Skeletal muscle cell (primary cell): ENCODE data around the gene GPC6.
"Not testable (repeated sequence)": the region's sequence is repeated elsewhere in the genome, so short reads cannot be mapped to it uniquely, and the experiment has no call there.

Experiments
- DNase-seq: peaks from one replicate; pipeline ENCODE4 v3.0.0-alpha.2; 2010; ENCODE audit warnings: low read depth
- H3K4me3 ChIP-seq: 2 replicates; pipeline ENCODE4 v1.5.1; 2011; ENCODE audit warnings: low read depth, mild to moderate bottlenecking, control low read depth, low read length, moderate library complexity

GPC6 gene

DNA sequence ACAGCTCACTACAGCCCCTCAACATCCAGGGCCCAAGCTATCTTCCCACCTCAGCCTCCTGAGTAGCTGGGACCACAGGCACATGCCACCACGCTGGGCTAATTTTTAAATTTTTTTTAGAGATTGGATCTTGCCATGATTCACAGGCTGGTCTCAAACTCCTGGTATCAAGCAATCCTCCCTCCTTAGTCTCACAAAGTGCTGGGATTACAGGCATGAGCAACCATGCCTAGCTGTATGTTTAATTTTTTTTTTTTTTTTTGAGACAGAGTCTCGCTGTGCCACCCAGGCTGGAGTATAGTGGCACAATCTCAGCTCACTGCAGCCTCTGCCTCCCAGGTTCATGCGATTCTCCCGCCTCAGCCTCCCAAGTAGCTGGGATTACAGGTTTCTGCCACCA lies 983.3 kb downstream of the GPC6 start:
- DNase-seq, H3K4me3 ChIP-seq: not testable (repeated sequence)

DNA sequence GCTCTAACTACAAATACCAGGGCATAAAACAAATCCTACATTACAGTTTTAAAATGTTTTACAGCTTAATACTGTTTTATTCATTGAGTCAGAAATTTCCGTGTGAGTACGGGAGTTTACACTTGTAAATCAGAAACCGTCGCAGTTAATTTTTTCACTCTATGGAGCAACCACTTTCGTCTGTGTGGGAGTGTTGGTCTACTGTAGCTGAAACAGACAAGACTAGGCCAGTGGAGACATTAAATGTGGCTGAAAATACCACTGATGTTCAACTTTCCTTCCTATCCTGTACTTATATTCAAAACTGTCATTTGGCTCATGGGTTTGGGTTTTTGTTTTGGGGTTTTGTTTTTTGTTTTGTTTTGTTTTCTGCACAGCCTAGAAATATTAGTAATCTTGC lies 984.2 kb downstream of the GPC6 start:
- H3K4me3 ChIP-seq = no peak overlapping the region
- no peak for DNase-seq

DNA sequence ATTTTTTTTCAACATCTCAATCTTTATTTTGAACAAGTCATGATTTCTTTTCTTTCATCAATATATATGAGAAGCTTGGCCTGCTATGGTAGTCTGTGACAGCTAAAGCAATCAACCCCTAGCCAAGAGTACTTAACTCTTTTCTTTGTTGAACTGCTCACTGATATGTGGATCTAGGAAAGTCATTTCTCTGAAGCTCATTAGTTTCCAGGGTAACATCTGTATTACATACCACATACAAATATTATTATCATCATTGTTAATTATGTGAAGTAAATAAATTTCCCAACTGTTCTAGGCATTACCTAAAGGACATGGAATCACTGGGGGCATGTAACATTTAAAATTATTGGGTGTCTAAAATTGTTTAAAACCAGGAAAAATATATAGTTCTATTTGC lies 985.6 kb downstream of the GPC6 start:
- DNase-seq = no peak
- H3K4me3 ChIP-seq = no peak overlapping the region

DNA sequence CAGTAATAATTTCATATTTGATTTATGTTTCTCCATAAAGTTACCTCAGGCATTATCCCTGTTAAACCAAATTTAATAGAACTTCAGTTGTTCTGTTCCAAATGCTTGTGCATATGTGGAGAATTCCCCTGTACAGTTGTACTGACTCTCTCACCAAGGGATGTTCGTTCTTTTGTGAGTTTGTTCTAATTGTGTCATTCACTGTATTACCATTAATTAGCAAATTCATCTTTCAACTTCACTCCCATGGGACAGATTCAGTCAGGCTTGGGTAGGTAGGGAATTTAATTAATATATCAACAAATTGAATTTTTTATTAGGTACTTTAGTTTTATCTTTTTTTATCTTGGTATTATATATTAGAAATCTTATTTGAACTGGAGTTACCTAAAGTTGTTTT lies 987.5 kb downstream of the GPC6 start:
- no peak overlapping the region for H3K4me3 ChIP-seq
- DNase-seq = no peak

DNA sequence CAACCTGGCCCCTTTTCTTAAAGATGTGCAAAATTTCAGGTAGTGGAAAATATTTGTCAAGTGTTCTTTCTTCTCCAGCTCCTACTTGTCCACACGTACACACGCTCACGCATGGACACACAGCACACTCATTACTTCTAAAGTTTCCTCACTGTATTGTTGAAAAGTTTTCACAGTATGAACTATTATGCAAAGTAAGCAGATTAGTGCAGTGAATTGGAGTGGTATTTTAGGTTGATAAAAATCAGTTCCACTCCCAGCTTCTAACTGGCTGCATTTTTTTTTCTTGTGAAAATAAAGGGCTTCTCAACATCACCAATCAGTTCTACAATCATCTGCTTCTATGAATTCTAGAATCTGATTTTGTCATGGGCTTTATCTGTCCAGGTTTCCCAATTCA lies 988.4 kb downstream of the GPC6 start:
- DNase-seq = no peak
- H3K4me3 ChIP-seq = no peak overlapping the region

DNA sequence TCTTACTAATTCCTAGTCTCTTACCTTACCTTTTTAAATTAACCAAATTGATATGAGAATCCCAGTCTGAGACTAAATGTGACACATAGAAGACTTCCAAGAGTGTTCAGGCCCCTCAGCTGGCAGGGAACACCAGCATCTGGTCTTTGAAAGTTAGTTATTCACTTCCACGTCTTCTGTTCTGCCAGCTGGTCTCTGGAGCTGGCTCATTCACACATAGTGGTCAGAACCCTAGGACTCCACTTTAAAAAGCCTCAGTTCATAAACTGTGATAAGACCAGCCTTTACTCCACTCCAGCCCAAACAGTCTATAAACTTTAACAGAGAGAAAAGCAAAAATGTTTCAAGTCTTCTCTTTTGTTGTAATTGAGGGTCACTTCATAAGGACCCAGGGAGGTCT lies 989.9 kb downstream of the GPC6 start:
- no peak overlapping the region for H3K4me3 ChIP-seq
- DNase-seq = no peak

DNA sequence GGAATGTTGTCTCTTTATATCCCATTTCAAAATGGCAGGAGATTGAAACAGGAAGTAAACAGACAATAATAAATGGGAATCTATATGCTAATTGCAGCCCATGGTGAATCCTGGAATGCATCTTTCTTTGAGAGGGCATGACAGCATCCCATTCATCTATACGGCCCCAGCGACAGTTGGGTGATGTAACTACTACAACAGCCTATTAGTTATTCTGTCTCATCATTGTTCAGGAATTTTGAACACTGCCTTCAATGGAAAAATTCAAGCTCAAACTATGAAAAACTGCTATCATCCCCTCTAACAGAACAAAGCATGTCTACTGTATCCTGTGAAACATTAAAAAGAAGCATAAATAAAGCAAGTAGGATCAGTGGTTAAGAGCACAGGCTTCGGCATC lies 990.8 kb downstream of the GPC6 start:
- no peak for DNase-seq

DNA sequence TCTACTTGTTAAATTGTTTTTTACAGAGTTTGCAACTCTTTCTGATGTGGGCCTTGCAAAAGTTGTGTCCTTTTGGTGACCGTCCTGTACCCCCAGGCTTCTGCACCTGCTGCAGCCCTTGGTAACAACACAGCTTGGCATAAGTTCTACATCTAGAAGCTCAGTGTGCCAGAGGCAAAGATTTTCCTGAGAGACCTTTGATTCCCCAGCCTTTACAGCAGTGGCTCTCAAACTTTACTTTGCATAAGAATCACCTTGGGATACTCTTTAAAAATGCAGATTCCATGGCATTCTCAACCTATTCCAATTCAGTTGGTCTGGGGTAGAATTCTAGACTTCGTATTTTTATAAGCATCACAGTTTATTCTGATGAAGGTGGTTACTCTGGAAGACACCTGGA lies 991.9 kb downstream of the GPC6 start:
- no peak overlapping the region for H3K4me3 ChIP-seq
- no peak for DNase-seq

More for the DNA sequence above, 990.8 kb downstream of the GPC6 start:
- H3K4me3 ChIP-seq = no peak overlapping the region

DNA sequence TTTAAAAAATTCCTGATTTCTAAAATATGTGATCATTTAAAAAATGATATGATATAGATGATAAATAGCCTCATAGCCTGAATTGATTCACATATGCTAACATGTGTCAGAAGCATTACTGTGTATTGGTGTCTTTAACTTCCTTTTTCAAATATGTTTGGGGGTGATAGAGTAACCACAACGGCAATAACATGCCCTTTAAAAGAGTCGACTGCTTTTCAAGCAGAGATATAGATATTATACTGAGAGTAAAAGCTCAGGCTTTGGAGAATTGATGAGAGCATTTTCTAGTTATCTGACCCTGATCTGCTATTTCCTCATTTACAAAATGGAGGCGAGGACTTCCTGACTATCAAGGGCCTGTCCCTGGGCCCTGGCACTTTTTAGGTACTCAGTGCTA lies 992.3 kb downstream of the GPC6 start:
- no peak overlapping the region for H3K4me3 ChIP-seq
- DNase-seq = no peak

DNA sequence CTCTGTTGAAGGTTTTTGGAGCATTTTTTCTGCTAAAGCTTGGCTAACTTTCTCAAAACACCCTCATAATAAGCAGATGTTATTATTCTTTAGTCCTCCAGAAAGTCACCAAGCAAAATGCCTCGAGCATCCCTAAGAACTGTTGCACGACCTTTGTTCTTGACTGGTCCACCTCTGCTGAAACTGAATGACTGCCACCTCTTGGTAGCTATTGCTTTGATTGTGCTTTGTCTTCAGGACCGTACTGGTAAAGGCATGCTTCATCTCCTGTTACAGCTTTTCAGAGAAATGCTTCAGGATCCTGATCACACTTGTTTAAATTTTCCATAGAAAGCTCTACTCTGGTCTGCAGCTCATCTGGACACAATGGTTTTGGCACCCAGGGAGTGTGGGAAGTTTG lies 998.1 kb downstream of the GPC6 start:
- H3K4me3 ChIP-seq = no peak overlapping the region
- DNase-seq = no peak

DNA sequence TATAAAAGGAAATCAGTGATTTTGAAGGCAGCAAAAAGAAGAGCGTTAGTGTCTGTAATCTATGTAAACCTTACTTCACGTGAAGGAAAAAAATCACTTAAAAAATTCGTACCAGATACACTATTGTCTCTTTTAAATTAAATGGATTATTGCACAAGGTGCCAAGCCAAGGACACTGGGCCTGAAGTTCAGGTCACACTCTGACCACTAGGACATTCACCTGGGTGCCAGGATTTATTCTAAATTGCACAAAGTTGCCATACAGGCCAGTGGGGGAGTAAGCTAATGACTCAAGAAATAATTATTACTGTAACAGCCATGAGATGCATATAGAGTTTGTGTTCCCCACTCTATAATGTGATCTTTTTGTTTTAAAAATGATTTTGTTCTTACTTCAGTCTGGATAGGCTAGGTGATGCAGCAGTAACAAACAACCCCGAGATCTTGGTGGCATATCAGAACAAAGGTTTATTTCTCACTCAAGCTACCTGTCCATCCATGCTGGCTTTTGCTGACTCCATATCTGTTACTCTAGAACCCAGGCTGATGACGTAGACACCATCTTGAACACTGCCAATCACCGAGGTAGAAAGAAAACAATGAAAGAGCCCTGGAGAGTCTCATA lies 1000.8 kb downstream of the GPC6 start:
- no peak for DNase-seq
- H3K4me3 ChIP-seq = no peak overlapping the region

DNA sequence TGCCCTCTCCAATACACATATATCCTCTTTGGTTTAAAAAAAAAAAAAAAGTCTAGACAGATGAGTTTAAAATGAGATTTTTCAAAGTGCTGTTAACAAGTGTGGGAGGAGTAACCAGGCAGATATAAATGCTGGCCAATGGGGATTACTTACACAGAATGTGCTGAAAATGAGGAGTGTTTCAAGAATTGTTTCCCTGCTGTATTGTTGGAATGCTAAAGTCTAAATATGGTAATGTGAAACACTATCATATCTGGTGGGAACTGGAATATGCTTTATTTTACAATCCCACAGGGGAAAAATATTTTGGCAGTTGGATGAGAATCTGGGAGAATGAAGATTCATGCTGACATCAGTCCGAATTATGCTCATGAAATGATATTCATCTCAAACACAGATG lies 1002.2 kb downstream of the GPC6 start:
- no peak overlapping the region for H3K4me3 ChIP-seq
- no peak for DNase-seq

DNA sequence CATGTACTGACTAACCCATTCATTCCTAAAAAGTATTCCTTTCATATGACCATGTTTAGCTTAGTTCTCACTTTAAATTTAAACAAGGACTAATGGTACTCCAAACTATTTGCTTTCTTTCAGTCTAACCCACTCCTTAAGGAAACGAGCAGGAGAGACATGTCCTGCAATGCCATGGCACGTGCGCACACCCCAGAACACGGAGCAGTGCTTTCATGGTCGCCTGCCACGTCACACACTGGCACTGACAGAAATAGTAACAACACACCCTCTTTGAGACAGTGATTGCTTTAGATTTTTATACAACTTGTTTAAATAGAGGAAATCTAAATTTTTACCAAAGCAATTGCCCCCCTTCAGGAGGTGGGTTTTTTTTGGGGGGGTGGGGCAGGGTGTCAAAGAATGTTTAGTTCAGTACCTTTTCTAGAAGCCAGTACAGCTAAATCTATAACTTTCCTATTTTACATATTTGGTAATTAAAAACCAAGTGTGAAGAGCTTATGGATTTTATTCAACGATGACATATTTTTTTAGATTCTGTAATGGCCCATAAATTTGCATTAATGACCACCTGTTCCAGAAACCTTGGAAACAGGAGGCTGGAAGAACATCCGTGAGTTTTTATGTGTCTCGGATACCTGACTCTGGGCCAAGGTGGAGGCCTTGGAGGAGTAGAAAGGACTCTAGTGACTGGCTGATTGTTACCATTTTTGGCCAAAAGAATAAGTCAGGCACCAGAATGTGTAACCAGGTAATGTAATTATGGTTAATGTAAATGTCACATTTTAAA lies 1005.7 kb downstream of the GPC6 start:
- H3K4me3 ChIP-seq = no peak overlapping the region
- no peak for DNase-seq

DNA sequence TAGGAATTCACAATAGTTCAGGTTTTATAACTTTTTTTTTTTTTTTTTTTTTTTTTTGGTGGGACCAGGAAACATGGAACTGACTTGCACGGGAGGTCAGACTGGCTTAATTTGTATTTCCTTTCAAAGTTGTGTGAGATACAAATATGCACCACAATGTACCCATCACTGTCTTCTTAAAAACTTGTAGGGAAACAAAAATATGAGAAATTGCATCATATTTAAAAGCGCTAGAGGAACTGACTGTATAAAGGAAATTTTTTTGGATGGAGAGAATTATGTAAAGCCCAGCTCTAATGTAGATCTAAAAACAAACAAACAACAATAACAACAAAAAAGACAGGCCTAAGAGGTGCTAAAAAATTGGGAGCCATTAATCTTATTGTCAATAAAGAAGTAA lies 1006.3 kb downstream of the GPC6 start:
- no peak overlapping the region for H3K4me3 ChIP-seq
- no peak for DNase-seq

DNA sequence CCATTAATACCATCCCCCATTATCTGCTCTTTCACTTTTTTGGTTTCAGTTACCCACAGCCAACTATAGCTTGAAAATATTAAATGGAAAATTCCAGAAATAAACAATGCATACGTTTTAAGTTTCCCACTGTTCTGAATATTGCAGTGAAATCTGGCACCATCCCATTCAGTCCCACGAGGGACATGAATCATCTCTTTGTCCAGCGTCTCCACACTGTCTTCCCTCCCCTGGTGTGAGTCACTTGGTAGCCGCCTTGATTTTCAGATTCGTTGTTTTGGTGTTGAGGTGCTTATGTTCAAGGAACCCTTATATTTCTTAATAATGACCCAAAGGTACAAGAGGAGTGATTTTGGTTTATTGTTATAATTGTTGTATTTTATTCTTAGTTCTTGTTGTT lies 1006.8 kb downstream of the GPC6 start:
- peak; percentile 95 for DNase-seq
- no peak overlapping the region for H3K4me3 ChIP-seq

DNA sequence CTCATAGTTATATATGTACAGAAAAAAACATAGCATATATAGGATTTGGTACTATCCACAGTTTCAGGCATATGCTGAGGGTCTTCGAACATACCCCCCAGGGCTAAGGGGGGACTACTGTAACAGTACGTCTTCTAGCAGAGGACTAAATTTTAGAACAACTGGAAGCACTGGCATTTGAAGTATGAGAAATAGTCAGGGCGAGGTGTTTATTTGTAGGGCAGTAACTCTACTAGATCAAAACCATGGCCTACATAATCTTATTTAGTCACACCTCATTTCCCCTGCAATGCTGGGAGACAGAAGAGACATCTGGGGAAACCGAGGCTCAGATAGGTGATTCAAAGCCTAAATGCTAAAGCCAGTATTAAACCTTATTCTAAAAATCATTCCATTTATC lies 1007.2 kb downstream of the GPC6 start:
- no peak for DNase-seq
- no peak overlapping the region for H3K4me3 ChIP-seq

DNA sequence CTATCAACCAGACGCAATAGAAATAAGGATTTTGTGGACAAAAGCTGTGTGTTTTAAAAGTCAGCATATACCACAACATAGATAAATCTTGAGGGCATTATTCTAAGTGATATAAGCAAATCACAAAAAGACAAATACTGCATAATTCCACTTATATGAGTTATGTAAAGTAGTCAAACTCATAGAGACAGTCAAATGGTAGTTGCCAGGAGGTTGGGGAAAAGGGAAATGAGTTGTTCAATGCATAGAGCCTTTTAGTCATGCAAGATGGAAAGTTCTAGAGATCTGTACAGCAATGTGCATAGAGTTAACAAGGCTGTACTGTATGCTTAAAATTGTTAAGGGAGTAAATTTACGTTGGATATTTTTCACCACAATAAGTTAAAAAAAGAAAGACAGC lies 1008.1 kb downstream of the GPC6 start:
- no peak overlapping the region for H3K4me3 ChIP-seq
- no peak for DNase-seq

DNA sequence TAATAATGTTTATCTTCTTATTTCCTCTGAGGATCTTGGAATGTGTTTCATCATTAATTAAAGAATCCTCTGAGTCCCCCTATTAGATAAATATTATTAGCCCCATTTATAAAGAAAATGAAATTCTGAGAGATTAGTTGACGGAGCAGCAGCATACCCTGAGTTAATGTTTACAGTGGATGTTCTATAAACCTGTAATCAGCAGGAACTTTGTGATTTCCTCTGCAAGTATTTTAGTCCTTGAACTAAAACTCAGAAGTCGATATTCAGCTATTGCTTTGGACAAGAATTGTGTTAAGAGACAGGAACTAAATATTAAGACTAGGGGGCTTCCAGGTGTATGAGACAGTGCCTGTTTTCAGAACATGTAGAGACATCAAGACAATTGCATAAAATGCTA lies 1009.5 kb downstream of the GPC6 start:
- no peak for DNase-seq
- no peak overlapping the region for H3K4me3 ChIP-seq

DNA sequence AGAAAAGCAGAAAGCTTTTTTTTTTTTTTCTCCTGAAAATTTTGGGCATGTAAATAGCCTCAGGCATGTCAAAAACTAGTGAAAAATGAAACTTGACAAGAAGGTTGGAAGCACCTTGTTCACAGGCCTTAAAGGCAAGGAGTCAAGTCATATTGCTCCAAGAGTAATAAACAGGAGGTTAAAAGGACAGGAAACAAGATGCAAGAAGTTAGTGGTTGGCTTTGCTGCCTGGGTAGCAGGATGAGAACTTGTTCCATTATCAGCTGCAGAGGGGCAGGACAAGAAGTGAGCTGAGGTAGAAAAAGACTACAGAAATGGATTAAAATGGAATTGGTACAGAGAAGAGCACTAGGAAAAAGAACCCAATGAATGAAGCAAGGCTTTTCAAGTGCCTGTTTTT lies 1010.3 kb downstream of the GPC6 start:
- no peak overlapping the region for H3K4me3 ChIP-seq
- no peak for DNase-seq

DNA sequence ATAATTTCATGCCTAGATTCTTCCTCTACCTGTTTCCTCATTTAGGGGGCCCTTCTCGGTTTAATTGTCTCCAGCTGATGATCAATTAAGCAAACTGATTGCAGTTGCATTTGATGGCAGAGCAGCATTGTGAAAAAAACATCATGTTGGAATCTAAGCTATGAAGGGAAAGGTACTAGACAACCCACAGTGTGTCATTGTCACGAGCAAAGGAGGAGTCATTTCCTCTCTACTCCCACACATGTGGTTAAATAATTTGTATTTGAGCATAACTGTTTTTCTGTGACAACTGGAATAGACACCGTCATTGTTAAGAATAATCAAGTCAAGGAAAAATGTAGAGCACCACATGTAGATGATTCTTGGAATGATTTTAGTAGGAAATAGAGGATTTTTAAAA lies 1012.5 kb downstream of the GPC6 start:
- DNase-seq = no peak
- H3K4me3 ChIP-seq = no peak overlapping the region

DNA sequence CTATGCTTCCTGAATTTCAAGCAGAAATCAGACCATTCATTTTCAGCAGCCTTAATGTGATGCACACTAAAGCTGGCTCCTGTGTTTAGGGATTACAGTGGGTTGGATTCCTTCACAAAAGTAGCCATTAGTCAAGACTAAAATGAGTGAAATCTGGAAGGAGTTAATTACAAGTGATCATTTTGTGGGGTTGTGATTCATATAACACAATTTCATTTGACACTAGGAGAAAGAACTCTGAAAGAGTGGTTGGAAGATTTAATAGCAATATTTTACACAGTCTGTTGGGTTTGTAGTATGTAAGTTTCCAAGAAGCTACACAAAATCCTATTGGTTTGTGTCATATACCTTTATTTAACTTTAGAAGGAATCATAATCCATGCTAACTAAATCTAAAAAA lies 1015.9 kb downstream of the GPC6 start:
- DNase-seq = no peak

More for the DNA sequence above, 1015.9 kb downstream of the GPC6 start:
- H3K4me3 ChIP-seq = no peak overlapping the region
